Suppressor macrophage treated with lipopolysaccharide for 1 hour (primary cell): Measurements from ENCODE around the gene GLIPR1.
"Not testable (repeated sequence)": the region's sequence is repeated elsewhere in the genome, so short reads cannot be mapped to it uniquely, and the experiment has no call there.

Experiments
- DNase-seq, 3 donors: peaks; one replicate each; pipeline ENCODE4 v3.0.0-alpha.2; 2020 to 2022

The GLIPR1 gene

DNA sequence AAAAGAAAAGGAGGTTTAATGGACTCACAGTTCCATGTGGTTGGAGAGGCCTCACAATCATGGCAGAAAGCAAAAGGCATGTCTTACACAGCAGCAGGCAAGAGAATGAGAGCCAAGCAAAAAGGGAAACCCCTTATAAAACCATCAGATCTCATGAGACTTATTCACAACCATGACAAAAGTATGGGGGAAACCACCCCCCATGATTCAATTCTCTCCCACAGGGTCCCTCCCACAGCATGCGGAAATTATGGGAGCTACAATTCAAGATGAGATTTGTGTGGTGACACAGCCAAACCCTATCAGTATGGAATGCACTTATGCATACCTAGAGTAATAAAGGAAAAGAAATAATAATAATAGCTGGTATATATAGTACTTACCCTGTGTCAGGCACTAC, 4.5 kb upstream of the GLIPR1 start:
- DNase-seq, result peak; percentile 81 to 90 (median 83)

DNA sequence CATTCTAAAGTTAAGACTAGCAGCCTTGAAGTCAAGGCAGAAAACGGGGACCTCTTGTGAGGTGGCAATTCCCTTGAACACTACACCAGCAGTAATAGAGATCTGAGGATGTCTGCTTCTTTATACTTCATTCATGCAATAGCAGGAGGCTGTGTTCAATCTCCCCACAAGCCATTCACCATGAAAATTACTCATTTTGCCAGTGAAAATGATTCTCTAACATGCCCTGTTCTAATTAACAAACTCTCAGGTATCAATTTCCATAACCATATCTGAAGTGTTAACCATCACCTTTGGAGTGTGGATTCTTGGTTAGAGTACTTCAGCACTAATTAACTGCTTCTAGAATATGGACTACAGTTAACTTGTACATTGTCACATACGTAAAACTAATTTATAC, 3.4 kb upstream of the GLIPR1 start:
- DNase-seq, result no peak

DNA sequence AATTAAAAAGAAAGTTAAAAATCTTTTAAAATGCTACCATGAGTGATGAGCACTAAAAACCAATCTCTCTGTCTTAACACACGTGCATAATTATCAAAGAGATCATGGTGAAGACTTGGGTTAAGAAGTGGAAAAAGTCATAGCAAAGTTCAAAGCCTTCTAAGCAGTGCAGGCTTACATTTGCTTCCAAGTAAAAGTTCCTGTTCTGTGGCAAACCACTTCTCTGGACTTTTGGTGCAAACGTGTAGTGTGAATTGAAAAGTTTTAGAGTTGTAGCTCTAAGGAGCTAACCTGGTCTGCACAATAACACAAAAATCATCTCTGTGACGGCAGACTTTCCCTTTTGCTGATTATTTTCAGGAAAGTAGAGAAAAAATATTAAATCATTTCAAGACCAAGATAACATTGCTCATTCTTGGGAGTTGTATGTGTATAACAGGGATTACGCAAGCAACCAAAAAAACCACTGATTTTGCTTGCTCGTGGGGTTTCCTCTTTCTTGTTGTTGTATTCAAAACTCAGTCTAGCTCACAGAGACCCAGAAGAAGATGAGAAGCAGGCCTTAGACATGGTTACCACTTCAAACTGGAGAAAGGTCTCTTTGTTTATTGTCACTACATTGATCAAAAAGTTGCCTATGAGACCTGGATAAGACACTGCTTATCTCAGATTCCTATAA, 2.3 kb upstream of the GLIPR1 start:
- peak; percentile 76 to 94 (median 94) for DNase-seq

DNA sequence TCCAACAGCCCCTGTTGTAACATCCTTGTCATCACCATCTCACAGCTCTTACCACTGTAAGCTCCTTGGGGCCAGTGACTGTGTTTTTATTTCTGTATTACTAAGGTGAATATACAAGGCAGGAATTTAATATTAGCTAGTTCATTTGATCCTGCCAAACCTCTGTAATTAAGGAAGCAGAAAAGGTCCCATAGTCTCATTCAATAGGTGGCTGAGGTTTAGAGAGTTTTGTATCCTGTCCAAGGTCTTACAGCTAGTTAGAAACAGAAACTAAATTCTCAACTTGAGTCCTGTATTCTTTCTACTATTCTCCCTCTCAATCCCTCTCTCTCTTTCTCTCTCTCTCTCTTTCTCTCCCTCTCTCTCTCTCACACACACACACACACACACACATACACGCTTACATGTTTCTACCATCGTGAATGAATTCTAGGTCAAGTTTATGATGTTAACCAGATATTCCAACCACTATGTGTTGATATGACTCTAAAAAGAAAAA, 543 bp upstream of the GLIPR1 start:
- DNase-seq, result peak in 1 of 3 donors; percentile 41

DNA sequence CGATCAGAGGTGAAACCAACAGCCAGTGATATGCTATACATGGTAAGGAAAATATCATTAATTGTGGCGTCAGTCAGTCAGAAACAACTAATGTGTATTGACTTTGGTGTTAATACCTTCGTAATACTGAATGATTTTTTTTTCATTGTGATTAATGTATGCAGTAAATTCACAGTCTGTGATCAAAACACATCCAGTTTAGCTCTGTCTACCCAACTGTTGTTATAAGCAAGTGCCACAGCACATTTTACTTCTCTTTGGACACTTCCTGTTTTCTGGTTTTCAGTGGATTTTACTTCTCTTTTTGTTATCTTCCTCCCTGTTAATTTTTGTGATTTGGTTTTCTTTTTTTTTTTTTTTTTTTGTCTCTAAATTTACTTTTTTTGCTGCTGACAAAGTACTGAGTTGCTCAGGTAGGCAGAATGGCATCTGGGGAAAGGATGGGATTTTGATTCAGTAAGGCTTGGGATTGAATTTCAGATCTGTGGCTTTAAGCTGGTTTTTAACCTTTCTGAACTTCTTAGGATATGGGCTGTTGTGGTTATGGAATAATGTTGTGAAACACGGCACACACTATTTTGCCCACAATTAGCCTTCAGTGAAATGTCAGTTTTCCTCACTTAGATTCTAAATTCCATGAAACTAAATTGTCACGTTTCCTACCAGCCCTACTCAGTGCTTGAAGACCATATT, 604 bp downstream of the GLIPR1 start:
- peak in 2 of 3 donors; percentile 71 to 80 for DNase-seq

DNA sequence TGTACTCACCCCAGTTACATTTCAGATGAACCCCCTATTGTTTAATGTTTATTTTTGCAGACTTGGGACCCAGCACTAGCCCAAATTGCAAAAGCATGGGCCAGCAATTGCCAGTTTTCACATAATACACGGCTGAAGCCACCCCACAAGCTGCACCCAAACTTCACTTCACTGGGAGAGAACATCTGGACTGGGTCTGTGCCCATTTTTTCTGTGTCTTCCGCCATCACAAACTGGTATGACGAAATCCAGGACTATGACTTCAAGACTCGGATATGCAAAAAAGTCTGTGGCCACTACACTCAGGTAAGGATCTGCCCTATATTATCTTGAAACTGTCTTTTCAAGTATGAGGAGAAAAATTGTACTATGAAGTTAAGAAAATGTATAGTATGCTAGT, 1.2 kb downstream of the GLIPR1 start:
- DNase-seq, result peak in 2 of 3 donors; percentile 61 to 65

DNA sequence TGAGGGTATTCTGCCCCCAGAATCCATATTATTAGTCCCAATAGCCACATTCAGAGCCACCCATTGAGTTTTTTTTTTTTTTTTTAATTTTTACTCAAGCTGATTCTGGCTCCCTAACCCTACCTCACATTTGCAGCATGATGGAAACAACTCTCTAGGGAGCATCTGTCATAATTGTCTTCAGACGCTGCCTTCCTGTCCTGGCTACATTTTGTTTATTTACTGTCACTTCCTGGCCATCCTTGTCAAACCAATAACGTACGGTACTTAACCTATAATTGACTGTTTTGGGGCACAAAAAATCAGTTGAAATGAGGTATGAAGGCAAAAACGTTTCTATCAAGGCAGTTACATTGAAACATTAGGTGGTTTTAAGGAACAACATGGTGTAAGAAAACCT, 2.1 kb downstream of the GLIPR1 start:
- no peak for DNase-seq

DNA sequence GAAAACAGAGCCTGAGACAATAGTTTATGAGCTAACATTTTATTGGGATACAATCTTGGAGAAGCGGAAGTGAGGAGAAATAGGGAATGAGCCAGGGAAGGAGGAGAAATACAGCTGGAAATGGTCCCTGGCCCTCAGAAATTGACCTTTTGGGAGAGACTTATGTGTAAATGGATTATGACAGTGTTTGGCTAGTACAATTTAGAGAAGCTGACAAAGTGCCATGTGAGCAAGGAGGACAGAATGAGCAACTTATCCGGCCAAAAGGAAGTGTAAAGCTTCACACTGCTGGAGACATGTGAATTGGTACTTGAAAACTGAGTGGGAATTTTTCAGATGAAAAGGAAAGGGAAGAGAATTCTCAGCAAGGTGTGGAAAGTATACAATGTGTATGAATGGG, 2.9 kb downstream of the GLIPR1 start:
- peak; percentile 46 to 69 (median 66) for DNase-seq

DNA sequence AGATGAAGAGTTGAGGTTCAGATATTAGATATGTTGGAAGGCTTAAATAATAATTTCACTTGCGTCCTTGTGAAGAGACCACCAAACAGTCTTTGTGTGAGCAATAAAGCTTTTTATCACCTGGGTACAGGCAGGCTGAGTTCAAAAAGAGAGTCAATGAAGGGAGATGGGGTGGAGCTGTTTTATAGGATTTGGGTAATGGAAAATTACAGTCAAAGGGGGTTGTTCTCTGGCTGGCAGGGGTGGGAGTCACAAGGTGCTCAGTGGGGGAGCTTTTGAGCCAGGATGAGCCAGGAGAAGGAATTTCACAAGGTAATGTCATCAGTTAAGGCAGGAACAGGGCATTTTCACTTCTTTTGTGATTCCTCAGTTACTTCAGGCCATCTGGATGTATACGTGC, 3.9 kb downstream of the GLIPR1 start:
- not testable (repeated sequence) for DNase-seq

DNA sequence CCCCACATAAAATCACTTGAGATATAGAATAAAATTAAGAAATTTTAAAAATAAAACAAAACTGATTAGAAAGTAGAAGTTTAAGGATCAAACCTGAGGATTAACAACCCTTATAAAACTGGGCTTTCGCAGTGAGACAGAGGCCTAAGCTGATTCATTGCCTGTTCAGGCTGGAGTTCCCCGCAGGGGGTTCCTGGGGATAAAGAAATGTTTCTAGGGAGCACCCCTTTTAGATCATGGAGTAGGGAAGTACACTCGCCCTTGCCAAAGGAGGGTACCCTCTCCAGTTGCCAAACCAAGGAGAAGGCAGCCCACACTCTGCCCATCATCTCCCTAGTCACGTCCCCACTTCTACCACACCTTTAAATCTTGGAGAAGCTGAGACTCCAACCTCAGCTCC, 6.8 kb downstream of the GLIPR1 start:
- DNase-seq, result peak; percentile 48 to 61 (median 55)

DNA sequence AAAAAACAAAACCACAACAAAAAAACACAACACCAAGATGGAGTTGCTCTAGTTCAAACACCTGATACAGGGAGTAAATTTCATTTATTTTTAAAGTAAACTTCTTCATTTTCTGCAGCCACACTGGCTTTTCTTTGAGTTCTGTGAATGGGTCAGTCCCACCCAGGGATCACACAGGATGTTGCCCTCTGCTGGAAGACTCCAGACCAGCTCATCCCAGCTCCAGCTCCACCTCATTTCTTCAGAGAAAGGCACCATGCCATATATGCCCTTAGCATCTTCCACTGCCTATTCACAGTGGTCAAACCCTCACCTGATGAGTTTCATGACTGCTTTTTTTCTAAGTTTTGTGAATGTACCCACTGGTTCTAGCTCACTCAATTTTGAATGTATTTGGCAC, 8.0 kb downstream of the GLIPR1 start:
- peak; percentile 68 to 75 (median 68) for DNase-seq

DNA sequence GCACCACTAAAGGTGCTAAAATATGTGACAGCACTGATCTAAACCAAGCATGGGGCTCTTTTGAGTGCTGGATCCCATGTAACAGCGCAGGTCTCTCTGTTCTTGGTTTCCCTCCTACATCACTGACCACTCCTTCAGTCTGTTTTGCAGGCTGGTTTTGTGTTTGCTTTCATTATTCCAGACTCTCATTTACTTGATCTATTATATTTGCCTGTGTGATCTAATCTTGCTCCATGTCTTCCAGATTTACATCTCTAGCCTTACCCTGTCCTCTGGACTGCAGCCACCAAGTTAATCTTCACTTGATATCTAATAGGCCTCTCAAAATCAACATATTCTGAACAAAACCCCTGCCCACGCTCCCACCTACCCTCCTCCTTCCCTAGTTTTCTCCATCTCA, 8.6 kb downstream of the GLIPR1 start:
- DNase-seq, result no peak

DNA sequence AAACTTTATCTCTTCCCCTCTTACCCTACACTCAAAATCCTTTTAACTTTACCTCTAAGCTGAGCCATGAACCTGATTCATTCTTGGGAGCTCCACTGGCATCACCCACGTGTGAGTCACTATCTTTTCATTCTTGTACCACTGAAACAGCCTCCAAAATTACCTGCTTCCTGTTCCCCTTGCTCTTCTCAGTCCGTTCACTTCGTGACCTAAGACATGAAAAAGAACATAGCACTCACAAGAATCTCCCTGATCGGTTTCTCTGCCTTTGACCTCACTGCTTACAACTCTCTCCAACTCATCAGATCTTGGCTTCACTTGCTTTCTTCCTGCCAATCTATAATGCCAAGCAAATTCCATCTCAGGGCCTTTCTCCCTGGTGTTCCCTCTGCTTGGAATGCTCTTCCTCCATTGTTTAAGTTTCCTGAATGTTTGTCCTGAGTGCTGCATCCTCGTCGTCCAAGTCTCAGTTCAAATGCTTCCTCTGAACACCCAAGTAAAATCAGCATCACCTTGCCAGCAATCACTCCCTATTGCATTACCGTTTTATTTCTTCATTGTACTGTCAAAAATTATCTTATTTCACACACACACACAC, 9.2 kb downstream of the GLIPR1 start:
- DNase-seq, result peak in 2 of 3 donors; percentile 55 to 64

DNA sequence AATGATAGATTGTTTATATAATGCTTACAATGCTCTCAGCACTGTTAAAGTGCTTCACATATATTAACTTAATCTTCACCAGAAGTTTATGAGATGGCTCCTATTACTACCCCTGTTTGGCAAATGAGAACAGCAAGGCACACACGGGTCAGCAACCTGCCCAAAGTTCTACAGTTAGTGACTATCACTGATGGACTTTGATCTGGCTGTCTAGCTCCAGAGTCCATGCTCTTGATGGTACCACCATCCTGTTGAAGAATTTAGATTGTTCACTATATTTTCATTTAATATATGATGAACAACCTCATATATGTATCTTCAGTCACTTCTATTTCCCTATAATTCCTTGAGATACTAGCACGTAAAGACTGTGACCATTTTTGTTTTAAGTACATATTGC, 10.6 kb downstream of the GLIPR1 start:
- DNase-seq, result no peak

DNA sequence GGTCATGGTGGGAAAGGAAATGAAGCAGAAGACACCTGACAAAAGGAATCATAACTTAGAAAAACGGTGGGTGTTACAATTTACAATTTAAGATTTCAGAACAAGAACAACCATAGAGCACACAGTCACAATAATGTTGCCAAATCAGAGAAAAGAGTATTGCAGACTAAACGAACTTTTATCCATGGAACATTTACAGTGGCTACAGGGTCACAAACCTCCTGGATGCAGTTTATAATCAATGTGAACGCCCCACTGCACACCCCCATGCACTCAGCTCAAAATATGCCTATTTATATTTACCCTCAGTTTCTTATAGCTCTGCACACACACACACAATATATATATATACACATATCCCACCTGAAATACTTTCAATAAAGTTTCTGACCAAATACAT, 22.9 kb downstream of the GLIPR1 start:
- no peak for DNase-seq

DNA sequence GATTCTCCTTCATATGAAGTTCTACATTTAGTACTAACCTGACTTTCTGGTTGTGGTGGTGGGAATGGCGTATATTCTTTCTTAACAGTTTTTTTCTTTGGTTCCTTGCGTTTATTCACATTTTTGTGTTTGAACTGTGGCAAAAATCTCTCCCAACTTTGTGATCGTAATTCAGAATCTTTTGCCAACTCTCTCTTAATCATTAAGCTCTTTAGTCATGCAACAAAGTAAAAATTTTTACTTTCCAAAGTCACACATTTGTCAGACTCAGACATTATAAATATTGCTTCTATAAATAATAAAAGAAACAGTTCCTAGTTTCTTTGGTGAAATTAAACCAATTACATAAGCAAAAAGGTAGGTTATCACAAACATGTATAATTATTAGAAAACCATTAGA, 23.3 kb downstream of the GLIPR1 start:
- DNase-seq, result no peak

DNA sequence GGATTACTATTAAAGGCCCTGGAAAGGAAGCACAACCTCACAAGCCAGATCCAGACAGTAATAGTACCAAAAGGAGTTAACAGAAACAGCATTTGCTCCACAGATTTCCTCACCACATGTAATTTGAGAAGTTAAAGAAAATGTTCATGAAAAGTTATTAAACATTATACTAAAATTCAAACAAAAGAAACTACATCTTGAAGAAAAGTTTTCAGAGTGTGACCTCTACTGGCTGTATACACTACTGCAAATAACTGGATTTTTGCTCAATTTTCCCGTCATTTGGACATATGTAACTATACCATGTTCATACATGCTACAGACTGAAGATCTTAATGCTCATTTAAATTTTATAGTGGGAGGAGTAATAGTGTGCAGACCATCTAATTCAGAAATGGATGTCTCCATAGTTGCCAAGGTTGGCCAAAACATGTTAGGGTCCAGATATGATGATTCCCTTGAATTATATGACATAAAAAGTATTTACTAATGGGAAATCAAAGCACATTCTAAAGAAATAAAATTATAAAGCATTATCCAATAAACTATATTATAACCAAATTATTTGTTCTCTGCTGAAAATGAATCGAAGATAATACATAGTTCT, 25.3 kb downstream of the GLIPR1 start:
- DNase-seq, result peak; percentile 32 to 64 (median 55)

DNA sequence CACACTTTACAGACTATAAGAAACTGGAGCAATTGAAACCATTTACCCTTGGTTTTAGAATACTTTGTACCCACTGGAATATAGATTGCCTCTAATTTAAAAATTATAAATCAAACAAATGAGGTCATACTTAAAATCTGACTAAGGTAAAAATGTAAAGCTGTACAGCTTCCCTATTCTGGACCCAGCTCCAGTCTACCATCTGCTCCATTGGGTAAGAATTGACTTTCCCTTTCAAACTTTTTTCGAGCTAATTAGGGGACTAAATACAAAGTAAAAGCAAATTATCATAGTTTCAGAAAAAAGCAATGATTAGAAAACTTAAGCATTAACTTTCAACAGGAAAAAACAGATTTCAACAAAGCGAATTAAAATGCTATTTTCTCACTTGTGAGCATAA, 26.5 kb downstream of the GLIPR1 start:
- DNase-seq, result peak in 2 of 3 donors; percentile 40 to 43

DNA sequence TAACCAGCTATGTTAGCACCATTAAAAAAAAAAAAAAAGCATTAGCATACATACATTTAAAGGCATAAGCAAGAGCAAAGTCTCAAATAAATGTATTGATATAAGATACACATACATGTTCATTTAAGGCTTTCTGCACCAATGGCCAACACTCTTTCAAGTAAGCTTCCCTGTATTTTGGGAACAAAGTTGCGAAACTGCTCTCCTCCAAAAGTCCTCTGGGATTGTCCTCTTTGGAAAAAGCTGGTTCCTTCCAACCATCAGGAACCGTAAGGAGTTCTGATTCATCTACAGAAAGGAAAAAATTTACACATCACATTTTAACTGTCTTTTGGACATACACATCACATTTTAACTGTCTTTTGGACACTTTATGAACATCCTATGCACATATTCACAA, 27.6 kb downstream of the GLIPR1 start:
- no peak for DNase-seq

DNA sequence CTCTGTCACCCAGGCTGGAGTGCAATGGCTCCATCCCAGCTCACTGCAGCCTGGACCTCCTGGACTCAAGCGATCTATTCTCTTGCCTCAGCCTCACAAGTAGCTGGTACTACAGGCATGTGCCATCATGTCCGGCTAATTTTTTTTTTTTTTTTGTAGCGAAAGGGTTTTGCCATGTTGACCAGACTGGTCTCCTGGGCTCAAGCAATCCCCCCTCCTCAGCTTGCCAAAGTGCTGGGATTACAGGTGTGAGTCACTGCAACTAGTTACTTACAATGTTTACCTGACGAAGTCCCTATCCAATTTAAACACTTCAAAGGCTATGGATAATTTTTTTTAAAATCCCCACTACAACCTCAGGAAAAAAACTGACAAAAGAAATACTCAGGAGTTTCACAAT, 29.1 kb downstream of the GLIPR1 start:
- no peak for DNase-seq

DNA sequence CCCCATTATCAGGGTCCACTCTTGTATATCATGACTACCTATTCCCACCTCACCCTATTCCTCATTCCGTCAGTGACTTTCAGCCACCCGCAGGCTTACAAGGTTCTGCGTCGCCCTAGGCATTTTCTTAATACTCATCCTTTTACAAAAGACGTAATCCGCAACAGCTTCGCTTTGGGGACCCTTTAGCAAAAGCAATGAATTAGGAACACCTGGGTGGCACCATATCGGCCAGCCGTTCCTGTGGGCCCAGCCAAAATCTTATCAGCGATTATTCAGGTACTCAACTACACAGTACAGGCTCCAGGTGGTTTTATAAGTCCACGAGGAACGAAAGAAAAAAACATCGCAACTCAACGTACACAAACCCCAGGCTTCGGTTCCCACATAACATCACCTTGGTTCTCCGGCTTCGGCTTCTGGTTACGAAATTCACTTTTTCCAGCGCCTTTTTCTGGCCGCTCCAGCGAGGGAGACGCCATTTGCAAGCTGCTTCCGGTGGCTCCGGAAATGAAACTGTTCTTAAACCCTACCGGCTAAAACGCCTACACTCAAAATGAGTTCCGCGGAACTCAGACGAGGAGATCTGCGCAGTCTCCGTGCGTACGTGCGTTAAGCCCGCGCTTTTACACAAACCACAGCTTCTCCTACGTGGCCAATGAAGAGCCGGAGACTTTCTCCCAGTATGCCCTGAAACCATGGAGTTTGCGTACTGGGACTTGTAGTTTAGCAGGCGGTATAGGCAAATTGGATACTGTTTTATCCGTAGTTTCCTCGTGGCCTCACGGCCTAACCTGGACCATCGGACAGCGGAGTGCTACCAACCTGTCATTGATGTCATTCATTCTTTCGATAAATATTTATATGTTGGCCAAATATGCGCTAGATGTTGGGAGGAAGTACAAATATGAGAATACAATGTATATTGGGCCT, 30.8 kb downstream of the GLIPR1 start, which contains the start of gene KRR1:
Gene KRR1 (minus strand): TSS at position 494 of the 933 bp plus-strand sequence. CDS start 12 bp downstream, at position 482.
- DNase-seq, result peak; percentile 94 to 98 (median 97)

DNA sequence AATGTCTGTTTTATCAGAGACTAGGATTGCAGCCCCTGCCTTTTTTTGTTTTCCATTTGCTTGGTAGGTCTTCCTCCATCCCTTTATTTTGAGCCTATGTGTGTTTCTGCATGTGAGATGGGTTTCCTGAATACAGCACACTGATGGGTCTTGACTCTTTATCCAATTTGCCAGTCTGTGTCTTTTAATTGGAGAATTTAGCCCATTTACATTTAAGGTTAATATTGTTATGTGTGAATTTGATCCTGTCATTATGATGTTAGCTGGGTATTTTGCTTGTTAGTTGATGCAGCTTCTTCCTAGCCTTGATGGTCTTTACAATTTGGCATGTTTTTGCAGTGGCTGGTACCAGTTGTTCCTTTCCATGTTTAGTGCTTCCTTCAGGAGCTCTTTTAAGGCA, 40.7 kb downstream of the GLIPR1 start:
- DNase-seq, result not testable (repeated sequence)
